Endothelial cell of umbilical vein (primary cell): ENCODE measurements around the gene THSD7B. TPM values are rescaled to one million over a fixed set of nuclear protein-coding genes. Genes with fewer than 3 reads are reported as not detected.

Experiments used
- BruUV-seq: library from RNA; stranded (reverse); fragments of 400-500 nt; replicated peaks from 2 replicates; lab custom pipeline; 2021; lab: Mats Ljungman, UMichigan
- CTCF ChIA-PET: fragments of 300-600, 350-600 bp; sonication (Branson Sonifier 250); formaldehyde crosslinking; loops from one replicate; lab custom pipeline; 2021; ENCODE audit warnings: antibody characterized with exemption, inconsistent platforms; lab: Charles Lee
- POLR2A ChIA-PET: fragments of 300-600, 350-600 bp; sonication (Branson Sonifier 250); formaldehyde crosslinking; loops from one replicate; lab custom pipeline; 2021; ENCODE audit warnings: antibody characterized with exemption, inconsistent platforms; lab: Charles Lee
- DNase-seq: peaks from one replicate; pipeline ENCODE4 v3.0.0-alpha.2; 2011; ENCODE audit warnings: low read depth, low spot score
- FAIRE-seq: peaks from 2 replicates; lab custom pipeline; 2011; peaks lifted over from hg19 to GRCh38; lab: Jason Lieb, UNC
- H2AFZ ChIP-seq: 2 replicates; pipeline ENCODE4 v1.6.0; 2012; ENCODE audit warnings: low read depth, low read length, control low read depth, inconsistent platforms
- H3K27ac ChIP-seq: 2 replicates; pipeline ENCODE4 v1.5.1; 2011; ENCODE audit warnings: low read depth, mild to moderate bottlenecking, control low read depth, low read length, moderate library complexity; ENCODE audit not compliant: insufficient read depth
- H3K27me3 ChIP-seq, 2 experiments: 2 replicates each; pipeline versions ENCODE4 v1.6.0 to v1.6.1; 2011; ENCODE audit warnings: low read length in 2 of 2, mixed read lengths in 1 of 2; ENCODE audit not compliant: control insufficient read depth in 2 of 2, insufficient read depth in 2 of 2
- H3K36me3 ChIP-seq, 2 experiments: 2 replicates in 1 of 2; 3 replicates in 1 of 2; pipeline ENCODE4 v1.5.1; 2011; ENCODE audit warnings: low read length in 2 of 2, mild to moderate bottlenecking in 1 of 2, moderate library complexity in 1 of 2; ENCODE audit not compliant: control insufficient read depth in 2 of 2, insufficient read depth in 2 of 2; ENCODE audit errors: extremely low read depth in 1 of 2
- H3K4me1 ChIP-seq: 3 replicates; pipeline ENCODE4 v1.5.1; 2011; ENCODE audit warnings: mild to moderate bottlenecking, low read length; ENCODE audit not compliant: control insufficient read depth, insufficient read depth; ENCODE audit errors: extremely low read depth
- H3K4me2 ChIP-seq: 2 replicates; pipeline ENCODE4 v1.6.1; 2011; ENCODE audit warnings: low read length, control low read depth, mixed read lengths; ENCODE audit not compliant: insufficient read depth
- H3K4me3 ChIP-seq, 3 experiments: fragments of 200-600 bp in 1 of 3; sonication (generic), shearing (Covaris generic) in 1 of 3; replicated peaks in 1 of 3; 2 replicates each; pipeline ENCODE4 v1.5.1; 2011 to 2016; ENCODE audit warnings: control low read depth in 3 of 3, low read length in 3 of 3, mild to moderate bottlenecking in 2 of 3, inconsistent platforms in 1 of 3, low read depth in 1 of 3, moderate library complexity in 1 of 3; ENCODE audit not compliant: insufficient read depth in 1 of 3
- H3K79me2 ChIP-seq: 2 replicates; pipeline ENCODE4 v1.6.0; 2012; ENCODE audit warnings: low read length, inconsistent platforms; ENCODE audit not compliant: control insufficient read depth, insufficient read depth
- H3K9ac ChIP-seq: replicated peaks from 2 replicates; pipeline ENCODE3; 2011; ENCODE audit warnings: low read length, control low read depth; ENCODE audit not compliant: insufficient read depth; ENCODE audit errors: extremely low read depth
- H3K9me1 ChIP-seq: replicated peaks from 3 replicates; pipeline ENCODE4 v1.6.0; 2011; ENCODE audit warnings: mild to moderate bottlenecking, low read length; ENCODE audit not compliant: control insufficient read depth, insufficient read depth; ENCODE audit errors: extremely low read depth
- H3K9me3 ChIP-seq: replicated peaks from 2 replicates; pipeline ENCODE4 v1.5.1; 2012; ENCODE audit warnings: low read length, inconsistent platforms; ENCODE audit not compliant: control insufficient read depth, insufficient read depth
- H4K20me1 ChIP-seq: replicated peaks from 2 replicates; pipeline ENCODE3; 2011; ENCODE audit warnings: mild to moderate bottlenecking, low read length; ENCODE audit not compliant: control insufficient read depth, insufficient read depth; ENCODE audit errors: extremely low read depth
- EZH2 ChIP-seq: IDR thresholded peaks from 2 replicates; pipeline ENCODE4 v1.6.1; 2012; ENCODE audit warnings: borderline replicate concordance, low read depth, mild to moderate bottlenecking, moderate library complexity, low read length, inconsistent platforms; ENCODE audit not compliant: severe bottlenecking
- FOS ChIP-seq: IDR thresholded peaks from 2 replicates; pipeline ENCODE4 v1.6.1; 2011; ENCODE audit warnings: mild to moderate bottlenecking, low read length, moderate library complexity, borderline replicate concordance; ENCODE audit not compliant: insufficient read depth
- GATA2 ChIP-seq: IDR thresholded peaks from 2 replicates; pipeline ENCODE4 v1.7.0; 2011; ENCODE audit warnings: low read depth, mild to moderate bottlenecking, moderate library complexity, mixed read lengths, low read length; ENCODE audit not compliant: insufficient read length, insufficient read depth
- JUN ChIP-seq: IDR thresholded peaks from 2 replicates; pipeline ENCODE4 v1.6.1; 2011; ENCODE audit warnings: borderline replicate concordance, low read depth; ENCODE audit not compliant: insufficient read length, insufficient read depth
- MYC ChIP-seq: IDR thresholded peaks from one replicate; pipeline ENCODE4 v1.6.1; 2011; ENCODE audit warnings: mild to moderate bottlenecking, low read depth, low read length
- POLR2A ChIP-seq: IDR thresholded peaks from 2 replicates; pipeline ENCODE4 v1.6.1; 2012; ENCODE audit warnings: low read depth, mild to moderate bottlenecking, control low read depth, low read length
- POLR2AphosphoS5 ChIP-seq: IDR thresholded peaks from 2 replicates; pipeline ENCODE4 v1.6.1; 2012; ENCODE audit warnings: low read depth, mild to moderate bottlenecking, control low read depth, low read length, moderate library complexity; ENCODE audit not compliant: insufficient read depth
- dilution Hi-C: fragments of 300-500 bp; cut with MboI; formaldehyde crosslinking; loops from one replicate; pipeline ENCODE4 v1.15.0; 2019; ENCODE audit warnings: low sequenced_read_pairs; ENCODE audit not compliant: extremely low pct_ligation_motif_present
- intact Hi-C: fragments of 100-400 bp; cut with micrococcal nuclease; formaldehyde crosslinking; loops from one replicate; pipeline ENCODE4 v1.10.0; 2022
- polyA plus RNA-seq, 4 experiments: library from polyadenylated mRNA; depleted of rRNA in 3 of 4; stranded (reverse) in 3 of 4; unstranded in 1 of 4; fragments of >200 nt; gene quantifications; 2 replicates each; pipeline versions ENCODE4 v1.2.1 to v1.2.3, GENCODE V29; 2011 to 2012; ENCODE audit warnings: missing spikeins in 1 of 4
- total RNA-seq: library from RNA; stranded (reverse); gene quantifications from 2 replicates; pipeline ENCODE4 v1.2.3, GENCODE V29; 2021
- TF ChIP-seq, protein P1 (sequence below): IDR thresholded peaks from 2 replicates; pipeline ENCODE4 v1.6.1; 2011; ENCODE audit not compliant: insufficient read depth, insufficient read length
- TF ChIP-seq, protein P2 (sequence below), 2 donors: IDR thresholded peaks; 1 replicate in 1 of 2; 2 replicates in 1 of 2; pipeline ENCODE4 v1.5.1; 2011; ENCODE audit warnings: low read length in 2 of 2, mild to moderate bottlenecking in 2 of 2, moderate library complexity in 2 of 2, control low read depth in 1 of 2, inconsistent platforms in 1 of 2, low read depth in 1 of 2; ENCODE audit not compliant: insufficient read depth in 1 of 2; ENCODE audit errors: extremely low read depth in 1 of 2

Gene THSD7B
- total and polyA plus RNA-seq, 2 donors (not counting 3 experiments of a cell fraction or from before 2014, with no cell fraction given): 0.04 TPM; not detected in 1

DNA sequence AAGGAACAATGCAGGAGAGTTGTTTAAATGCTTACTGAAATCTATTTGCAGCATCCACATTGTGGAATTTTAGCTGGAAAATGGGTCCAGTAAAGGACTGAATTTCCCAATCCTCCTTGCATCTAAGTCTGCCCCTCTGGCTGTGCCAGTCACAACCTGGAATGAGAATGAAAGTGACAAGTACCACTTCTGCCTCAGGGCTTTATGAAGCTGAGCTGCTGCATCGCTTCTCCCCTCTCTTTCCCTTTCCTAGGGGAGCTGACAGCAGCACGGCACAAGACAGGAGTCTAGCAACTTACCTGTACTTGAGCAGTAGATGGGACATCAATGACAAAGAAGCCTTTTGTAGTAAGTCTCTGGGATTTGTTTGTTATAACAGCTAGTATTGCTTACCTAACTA, 27.3 kb upstream of the THSD7B start:
- Histone ChIP-seq H3K27ac (no peak overlapping the region), H3K9me1 (no peaks in the 10 kb centered on the region), H3K36me3 (no peaks in the 10 kb centered on the region), H3K4me3 (no peak overlapping the region), H3K4me1 (no peaks in the 10 kb centered on the region), H3K9me3 (no peaks in the 10 kb centered on the region), H3K27me3 (no peaks in the 10 kb centered on the region), H2AFZ (no peak overlapping the region), H3K79me2 (no peaks in the 10 kb centered on the region), H3K9ac (no peak overlapping the region), H4K20me1 (no peaks in the 10 kb centered on the region), H3K4me2 (no peak overlapping the region)
- DNase-seq (no peak), FAIRE-seq (no peak)
- CTCF ChIA-PET: interaction anchor here (1.3 kb wide), 1 partner anchor 1101 kb away, joined by 3 read pairs; no protein-coding TSS in a partner anchor
- intact Hi-C loops: loop anchor here (5.0 kb wide), 2 partner anchors 316 to 826 kb away; no protein-coding TSS in a partner anchor
- BruUV-seq: no TSS peak
- POLR2A ChIA-PET: no interaction called here
- dilution Hi-C loops: no loop called here
- TF ChIP-seq, protein P1, sequence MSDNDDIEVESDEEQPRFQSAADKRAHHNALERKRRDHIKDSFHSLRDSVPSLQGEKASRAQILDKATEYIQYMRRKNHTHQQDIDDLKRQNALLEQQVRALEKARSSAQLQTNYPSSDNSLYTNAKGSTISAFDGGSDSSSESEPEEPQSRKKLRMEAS: no peak
- TF ChIP-seq POLR2A (no peak), EZH2 (no peak), JUN (no peak), FOS (no peak), GATA2 (no peak), MYC (no peak), POLR2AphosphoS5 (no peak)
- TF ChIP-seq, protein P2, sequence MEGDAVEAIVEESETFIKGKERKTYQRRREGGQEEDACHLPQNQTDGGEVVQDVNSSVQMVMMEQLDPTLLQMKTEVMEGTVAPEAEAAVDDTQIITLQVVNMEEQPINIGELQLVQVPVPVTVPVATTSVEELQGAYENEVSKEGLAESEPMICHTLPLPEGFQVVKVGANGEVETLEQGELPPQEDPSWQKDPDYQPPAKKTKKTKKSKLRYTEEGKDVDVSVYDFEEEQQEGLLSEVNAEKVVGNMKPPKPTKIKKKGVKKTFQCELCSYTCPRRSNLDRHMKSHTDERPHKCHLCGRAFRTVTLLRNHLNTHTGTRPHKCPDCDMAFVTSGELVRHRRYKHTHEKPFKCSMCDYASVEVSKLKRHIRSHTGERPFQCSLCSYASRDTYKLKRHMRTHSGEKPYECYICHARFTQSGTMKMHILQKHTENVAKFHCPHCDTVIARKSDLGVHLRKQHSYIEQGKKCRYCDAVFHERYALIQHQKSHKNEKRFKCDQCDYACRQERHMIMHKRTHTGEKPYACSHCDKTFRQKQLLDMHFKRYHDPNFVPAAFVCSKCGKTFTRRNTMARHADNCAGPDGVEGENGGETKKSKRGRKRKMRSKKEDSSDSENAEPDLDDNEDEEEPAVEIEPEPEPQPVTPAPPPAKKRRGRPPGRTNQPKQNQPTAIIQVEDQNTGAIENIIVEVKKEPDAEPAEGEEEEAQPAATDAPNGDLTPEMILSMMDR (IDR thresholded peaks at IDR 0.05; ENCODE audit: extremely low read depth in 1 of 2, insufficient read depth in 1 of 2, low read depth in 1 of 2, low read length in 2 of 2): no peak
